Loucy (cell line): ENCODE data around the gene SPATC1L.

Source experiments
- CTCF ChIP-seq: fragments of 200-600 bp; sonication (generic); conservative IDR thresholded peaks from 2 replicates; pipeline ENCODE4 v1.5.1; 2014; ENCODE audit warnings: mild to moderate bottlenecking, antibody characterized with exemption, low read length
- EZH2phosphoT487 ChIP-seq: fragments of 200-600 bp; IDR thresholded peaks from 2 replicates; pipeline ENCODE4 v1.6.1; 2018; ENCODE audit warnings: antibody characterized with exemption, mild to moderate bottlenecking, moderate library complexity, borderline replicate concordance

DNA sequence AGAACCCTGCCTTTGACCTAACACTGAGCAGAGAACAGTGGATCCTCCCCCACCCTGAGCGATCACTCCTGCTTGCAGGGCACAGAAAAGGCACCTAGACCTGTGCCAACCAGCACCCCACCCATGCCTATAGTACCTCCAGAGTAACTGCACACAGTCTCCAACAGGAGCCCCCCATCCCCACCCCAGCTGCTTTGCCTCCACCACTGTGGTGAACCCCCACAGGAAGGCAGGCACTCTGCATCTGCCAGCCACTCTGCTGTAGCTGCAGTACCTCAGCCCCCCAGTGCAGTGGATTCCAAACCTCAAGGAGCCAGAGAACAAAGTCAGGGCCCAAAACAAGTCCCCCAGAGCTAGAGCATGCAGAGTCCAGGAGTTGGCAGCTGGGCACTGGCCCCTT lies 10.7 kb downstream of the SPATC1L start:
- TF ChIP-seq CTCF = no peak
- no peak for TF ChIP-seq EZH2phosphoT487
